Measurements from ENCODE around the gene ERCC6. TPM values are rescaled to one million over a fixed set of nuclear protein-coding genes. Genes with fewer than 3 reads are reported as not detected.

Gene ERCC6
- total RNA-seq, result 10 to 100 TPM; 16.8 to 19.4 TPM

DNA sequence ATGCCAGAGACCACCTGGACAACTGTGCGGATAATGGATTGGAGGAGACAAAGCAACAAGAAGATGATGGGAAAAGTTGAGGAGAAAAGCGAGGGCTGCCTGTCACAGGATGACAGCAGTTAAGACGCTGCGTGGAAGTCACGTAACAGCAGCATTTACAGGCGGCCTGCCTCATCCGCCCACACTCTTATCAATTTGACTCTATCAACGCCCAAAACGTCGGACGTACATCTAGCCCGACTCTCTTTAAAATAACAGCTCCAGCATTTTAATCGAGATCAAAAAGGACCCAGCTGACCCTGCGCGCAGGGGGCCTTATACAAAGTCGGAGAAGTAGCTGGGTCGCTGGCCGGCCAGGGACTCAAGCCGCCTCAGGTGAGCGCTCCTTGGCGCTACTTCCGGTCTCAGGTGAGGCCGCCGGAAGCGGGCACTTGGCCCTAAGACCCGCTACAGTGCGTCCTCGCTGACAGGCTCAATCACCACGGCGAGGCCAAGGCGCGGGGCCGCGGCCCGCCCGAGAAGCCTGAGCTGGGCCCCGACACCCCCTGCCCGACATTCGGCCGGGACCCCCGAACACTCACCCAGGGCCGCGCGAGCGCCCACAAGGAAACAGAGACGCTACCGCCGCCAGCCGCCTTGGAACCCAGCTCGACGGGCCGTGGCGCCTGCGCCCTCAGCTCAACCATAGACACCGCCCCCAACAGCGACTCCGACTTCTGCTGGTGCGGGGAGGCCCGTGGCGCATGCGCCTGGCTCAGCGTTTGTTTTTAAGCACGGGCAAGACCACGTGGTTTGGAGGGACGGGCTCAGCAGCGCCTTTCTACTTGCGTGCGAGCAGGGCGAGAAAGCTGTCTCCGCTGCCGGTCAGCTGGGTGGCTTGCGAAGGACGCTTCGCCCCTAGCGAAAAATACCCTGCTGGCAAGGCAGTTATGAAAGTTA lies at the start of gene ERCC6:
Gene ERCC6, minus strand, starts transcription at position 741 of the 939 bp plus-strand sequence.
- H3K4me1 Mint-ChIP-seq, result peaks cover 38% of the 10 kb centered on the region
- ChIA-PET CTCF (interaction anchor here (0.6 to 2.0 kb wide), 7 partner anchors 8 to 882 kb away, joined by 3 to 7 read pairs (median 4); no protein-coding TSS in a partner anchor), POLR2A (interaction anchor here (0.6 kb wide), 2 partner anchors 8 to 264 kb away, joined by 3 to 4 read pairs; no protein-coding TSS in a partner anchor)
- no peaks in the 10 kb centered on the region for H3K9me3 Mint-ChIP-seq
- H3K27ac Mint-ChIP-seq, result peak within 1 kb of the TSS; percentile 95
- peaks cover 13% of the 10 kb centered on the region for H3K27me3 Mint-ChIP-seq
- DNase-seq, result peak; percentile 97
- H3K36me3 Mint-ChIP-seq (ENCODE audit: low read depth), result peaks cover 1% of the 10 kb centered on the region
- H3K4me3 Mint-ChIP-seq, result peak within 1 kb of the TSS; percentile 87

DNA sequence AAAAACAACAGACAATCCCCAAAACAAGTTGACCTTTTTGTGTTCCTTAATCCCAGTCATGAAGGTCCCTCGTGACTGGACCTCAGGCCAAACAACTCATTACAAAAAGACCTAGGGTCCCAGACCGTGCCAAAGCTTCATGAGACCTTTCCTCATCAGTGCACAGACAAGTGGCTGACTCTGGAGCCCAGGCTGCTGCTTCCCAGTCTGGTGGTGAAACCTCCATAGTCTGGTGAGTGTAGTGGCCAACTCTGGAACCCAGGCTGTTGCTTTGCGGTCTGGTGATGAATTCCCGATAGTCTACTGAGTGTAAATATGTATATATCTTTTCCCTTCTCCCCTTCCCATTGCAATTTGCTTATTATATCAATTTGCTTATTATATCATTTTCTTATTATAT lies 49.1 kb upstream of the ERCC6 start:
- ChIA-PET CTCF (no interaction called here), POLR2A (no interaction called here)
- DNase-seq, result no peak
- peaks cover 5% of the 10 kb centered on the region for H3K9me3 Mint-ChIP-seq
- H3K4me3 Mint-ChIP-seq, result no peak overlapping the region
- peaks cover 34% of the 10 kb centered on the region for H3K27me3 Mint-ChIP-seq
- H3K4me1 Mint-ChIP-seq, result no peaks in the 10 kb centered on the region
- no peak overlapping the region for H3K27ac Mint-ChIP-seq
- H3K36me3 Mint-ChIP-seq (ENCODE audit: low read depth), result no peaks in the 10 kb centered on the region

DNA sequence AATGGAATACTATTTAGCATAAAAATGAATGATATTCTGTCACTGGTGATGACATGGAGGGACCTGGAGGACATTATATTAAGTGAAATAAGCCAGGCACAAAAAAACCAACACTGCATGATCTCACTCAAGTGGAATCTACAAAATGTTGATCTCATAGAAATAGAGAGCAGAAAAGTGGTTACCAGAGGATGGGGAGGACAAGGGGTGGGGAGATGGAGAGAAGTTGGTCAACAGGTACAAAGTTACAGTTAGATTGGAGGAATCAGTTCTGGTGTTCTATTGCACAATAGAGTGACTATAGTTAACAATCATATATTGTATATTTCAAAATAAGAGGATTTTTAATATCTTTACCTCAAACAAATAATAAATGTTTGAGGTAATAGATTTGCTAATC lies 46.5 kb upstream of the ERCC6 start:
- no peak for DNase-seq
- peaks cover 5% of the 10 kb centered on the region for H3K4me1 Mint-ChIP-seq
- H3K27me3 Mint-ChIP-seq, result peaks cover 37% of the 10 kb centered on the region
- H3K4me3 Mint-ChIP-seq, result no peak overlapping the region
- ChIA-PET POLR2A (no interaction called here), CTCF (no interaction called here)
- no peaks in the 10 kb centered on the region for H3K36me3 Mint-ChIP-seq (ENCODE audit: low read depth)
- peaks cover 5% of the 10 kb centered on the region for H3K9me3 Mint-ChIP-seq
- H3K27ac Mint-ChIP-seq, result no peak overlapping the region

DNA sequence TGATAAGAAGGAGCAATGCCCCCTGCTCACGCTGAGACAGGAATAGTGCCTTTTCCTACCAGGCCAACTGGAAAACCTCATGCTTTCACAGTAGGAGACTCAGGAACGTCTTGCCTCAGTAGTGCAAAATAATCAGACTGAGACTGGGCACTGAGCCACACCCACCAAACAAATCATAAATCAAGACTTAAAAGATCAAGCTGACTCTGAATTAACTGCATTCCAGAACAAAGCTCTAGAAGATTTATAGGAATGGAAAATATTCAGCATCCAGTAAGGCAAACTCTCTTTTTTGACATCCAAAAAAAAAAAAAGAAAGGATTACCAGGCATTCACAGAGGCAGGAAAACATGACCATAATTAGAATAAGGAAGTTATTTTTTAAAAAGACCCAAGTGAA lies 40.7 kb upstream of the ERCC6 start:
- Mint-ChIP-seq H3K9me3 (no peaks in the 10 kb centered on the region), H3K36me3 (ENCODE audit: low read depth) (no peaks in the 10 kb centered on the region), H3K27ac (no peak overlapping the region), H3K27me3 (peaks cover 26% of the 10 kb centered on the region), H3K4me3 (no peak overlapping the region), H3K4me1 (peaks cover 5% of the 10 kb centered on the region)
- POLR2A ChIA-PET, result no interaction called here
- no peak for DNase-seq
- CTCF ChIA-PET, result no interaction called here

DNA sequence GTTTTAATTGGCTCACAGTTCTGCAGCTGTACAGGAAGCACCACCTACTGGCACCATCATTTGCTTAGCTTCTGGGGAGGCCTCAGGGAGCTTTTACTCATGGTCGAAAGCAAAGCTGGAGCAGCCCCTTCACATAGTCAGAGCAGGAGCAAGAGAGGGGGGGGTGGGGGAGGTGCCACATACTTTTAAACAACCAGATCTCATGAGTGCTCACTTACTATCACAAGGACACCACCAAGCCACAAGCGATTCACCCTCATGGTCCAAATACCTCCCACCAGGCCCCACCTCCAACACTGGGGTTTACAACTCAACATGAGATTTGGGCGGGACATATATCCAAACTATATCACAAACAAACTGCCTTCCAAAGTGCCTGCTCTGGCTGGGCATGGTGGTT lies 39.5 kb upstream of the ERCC6 start:
- H3K27ac Mint-ChIP-seq, result no peak overlapping the region
- peaks cover 13% of the 10 kb centered on the region for H3K27me3 Mint-ChIP-seq
- POLR2A ChIA-PET, result no interaction called here
- H3K4me1 Mint-ChIP-seq, result peaks cover 5% of the 10 kb centered on the region
- no peak for DNase-seq
- no peaks in the 10 kb centered on the region for H3K36me3 Mint-ChIP-seq (ENCODE audit: low read depth)
- no peaks in the 10 kb centered on the region for H3K9me3 Mint-ChIP-seq
- no peak overlapping the region for H3K4me3 Mint-ChIP-seq
- CTCF ChIA-PET, result no interaction called here

DNA sequence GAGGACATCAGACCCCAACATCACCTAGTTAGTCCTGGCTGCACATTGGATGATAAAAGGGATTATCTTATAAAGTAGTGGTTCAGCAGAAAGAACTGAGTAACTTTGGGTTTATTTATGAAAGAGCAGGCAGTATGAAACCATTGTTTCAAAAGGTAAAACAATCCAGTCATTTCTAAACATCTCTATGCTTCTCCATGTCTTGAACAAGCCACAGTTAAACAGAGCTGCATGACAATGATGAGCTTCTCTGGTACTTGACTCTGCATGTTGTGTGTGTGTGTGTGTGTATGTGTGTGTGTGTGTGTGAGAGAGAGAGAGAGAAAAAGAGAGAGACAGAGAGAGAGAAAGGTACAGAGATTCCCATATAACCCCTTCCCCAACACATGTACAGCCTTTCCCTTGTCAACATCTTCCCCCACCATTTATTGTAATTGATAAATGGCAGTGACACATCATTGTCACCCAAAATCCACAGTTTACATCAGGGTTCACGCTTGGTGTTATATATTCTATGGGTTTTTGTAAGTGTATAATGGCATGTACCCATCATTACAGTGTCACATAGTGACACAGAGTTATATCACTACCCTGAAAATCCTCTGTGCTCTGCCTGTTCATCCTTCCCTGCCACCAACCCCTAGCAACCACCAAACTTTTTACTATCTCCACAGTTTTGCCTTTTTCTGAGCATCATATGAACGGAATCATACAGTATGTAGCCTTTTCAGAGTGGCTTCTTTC lies 38.4 kb upstream of the ERCC6 start:
- POLR2A ChIA-PET, result no interaction called here
- Mint-ChIP-seq H3K4me3 (no peak overlapping the region), H3K27ac (no peak overlapping the region), H3K4me1 (peaks cover 5% of the 10 kb centered on the region), H3K36me3 (ENCODE audit: low read depth) (no peaks in the 10 kb centered on the region), H3K27me3 (peaks cover 8% of the 10 kb centered on the region), H3K9me3 (no peaks in the 10 kb centered on the region)
- no peak for DNase-seq
- CTCF ChIA-PET, result no interaction called here

DNA sequence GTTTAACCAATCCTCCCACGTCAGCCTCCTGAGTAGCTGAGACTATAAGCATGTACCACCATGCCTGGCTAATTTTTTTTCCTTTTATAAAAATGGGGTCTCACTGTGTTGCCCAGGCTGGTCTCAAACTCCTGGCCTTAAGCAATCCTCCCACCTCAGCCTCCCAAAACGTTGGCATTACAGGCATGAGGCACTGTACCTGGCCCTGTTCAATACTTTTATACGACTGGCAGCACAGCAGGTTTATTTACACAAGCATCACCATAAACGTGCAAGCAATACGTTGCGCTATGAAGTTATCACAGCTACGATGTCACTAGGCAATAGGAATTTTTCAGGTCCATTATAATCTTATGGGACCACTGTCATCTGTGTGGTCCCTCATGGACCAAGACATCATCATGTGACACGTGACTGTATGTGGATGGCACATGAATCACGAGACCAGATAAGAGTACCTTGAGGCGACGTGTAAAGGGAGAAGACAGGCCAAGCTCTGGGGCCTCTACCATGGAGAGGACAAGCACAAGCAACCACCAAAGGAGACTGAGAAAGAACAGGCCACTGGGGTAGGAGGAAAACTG lies 36.7 kb upstream of the ERCC6 start:
- Mint-ChIP-seq H3K4me1 (peaks cover 1% of the 10 kb centered on the region), H3K27me3 (peaks cover 4% of the 10 kb centered on the region), H3K9me3 (no peaks in the 10 kb centered on the region), H3K4me3 (no peak overlapping the region), H3K27ac (no peak overlapping the region), H3K36me3 (ENCODE audit: low read depth) (no peaks in the 10 kb centered on the region)
- POLR2A ChIA-PET, result no interaction called here
- CTCF ChIA-PET, result interaction anchor here (0.7 kb wide), 1 partner anchor 1474 kb away, joined by 3 read pairs; no protein-coding TSS in a partner anchor
- DNase-seq, result no peak

DNA sequence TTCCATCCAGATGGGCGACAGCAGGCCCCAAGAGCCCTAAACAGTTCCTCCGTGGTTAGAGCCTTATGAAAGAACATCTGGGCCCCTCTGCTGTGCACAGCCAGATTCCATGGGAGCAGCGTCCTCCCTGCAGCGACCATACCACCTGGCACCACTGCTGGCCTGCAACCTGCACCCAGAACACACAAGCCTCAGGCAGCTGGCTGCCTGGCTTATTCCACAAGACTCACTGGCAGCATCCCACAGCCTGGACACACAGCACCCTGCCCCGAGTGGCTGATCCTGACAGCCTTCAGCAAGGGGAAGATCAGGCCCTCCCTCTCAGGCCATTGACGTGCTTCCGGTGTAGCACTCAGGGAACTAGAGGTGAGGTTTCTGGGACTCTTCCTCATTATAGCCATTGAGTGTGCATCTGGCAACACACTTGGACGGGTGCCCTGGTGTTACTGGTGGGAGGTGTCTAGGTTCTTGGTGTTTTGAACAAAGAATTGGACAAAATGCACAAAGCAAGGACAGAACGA lies 33.7 kb upstream of the ERCC6 start:
- DNase-seq, result no peak
- ChIA-PET CTCF (no interaction called here), POLR2A (no interaction called here)
- Mint-ChIP-seq H3K27me3 (peaks cover 7% of the 10 kb centered on the region), H3K27ac (no peak overlapping the region), H3K4me3 (no peak overlapping the region), H3K9me3 (peaks cover 2% of the 10 kb centered on the region), H3K4me1 (peaks cover 3% of the 10 kb centered on the region), H3K36me3 (ENCODE audit: low read depth) (no peaks in the 10 kb centered on the region)

DNA sequence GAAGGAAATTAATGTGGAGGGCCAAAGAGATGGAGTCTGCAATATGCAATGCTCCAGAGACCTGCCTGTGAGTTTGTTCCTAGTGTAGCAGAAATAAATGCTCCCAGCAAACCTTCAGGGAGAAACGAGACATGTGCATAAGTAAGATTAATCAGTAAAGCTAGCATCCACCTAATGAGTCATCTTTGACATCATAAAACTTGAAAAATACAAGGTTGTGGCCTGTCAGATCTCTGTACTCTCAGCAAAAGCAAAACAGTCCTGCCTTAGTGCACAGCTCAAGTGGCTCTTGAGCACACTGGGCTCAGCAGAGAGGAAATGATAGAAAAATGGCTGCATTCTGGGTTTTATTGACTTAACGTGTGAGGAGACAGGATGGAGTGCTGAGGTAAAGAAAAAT lies 32.5 kb upstream of the ERCC6 start:
- Mint-ChIP-seq H3K4me3 (no peak overlapping the region), H3K27me3 (peaks cover 13% of the 10 kb centered on the region), H3K4me1 (peaks cover 3% of the 10 kb centered on the region), H3K9me3 (peaks cover 2% of the 10 kb centered on the region), H3K36me3 (ENCODE audit: low read depth) (no peaks in the 10 kb centered on the region), H3K27ac (no peak overlapping the region)
- CTCF ChIA-PET, result no interaction called here
- POLR2A ChIA-PET, result no interaction called here
- no peak for DNase-seq

DNA sequence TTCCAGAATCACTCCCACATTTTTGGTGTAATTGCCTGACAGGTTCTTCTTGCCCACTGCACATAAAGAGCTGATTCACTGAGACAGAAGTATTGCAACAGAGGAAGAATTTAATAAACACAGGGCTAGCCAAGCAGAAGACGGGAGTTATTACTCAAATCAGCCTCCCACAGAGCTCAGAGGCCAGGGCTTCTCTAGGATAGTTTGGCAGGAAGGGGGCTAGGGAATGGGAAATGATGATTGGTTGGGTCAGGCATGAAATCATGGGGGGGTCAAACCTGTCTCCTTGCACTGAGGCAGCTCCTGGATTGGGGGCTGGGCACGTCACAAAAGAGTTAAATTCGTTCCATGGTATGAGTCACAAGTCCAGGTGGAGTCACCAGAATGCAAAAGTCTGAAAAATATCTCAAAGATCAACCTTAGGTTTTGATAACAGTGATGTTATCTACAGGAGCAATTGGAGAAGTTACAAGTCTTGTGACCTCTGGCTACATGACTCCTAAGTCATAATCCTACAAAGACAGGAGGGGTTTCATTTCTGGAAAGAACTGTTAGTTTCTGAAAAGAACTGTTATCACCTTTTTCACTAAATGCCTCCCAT lies 30.2 kb upstream of the ERCC6 start:
- no peak overlapping the region for H3K4me3 Mint-ChIP-seq
- H3K9me3 Mint-ChIP-seq, result peaks cover 2% of the 10 kb centered on the region
- peaks cover 3% of the 10 kb centered on the region for H3K4me1 Mint-ChIP-seq
- H3K27ac Mint-ChIP-seq, result no peak overlapping the region
- no peak for DNase-seq
- H3K36me3 Mint-ChIP-seq (ENCODE audit: low read depth), result no peaks in the 10 kb centered on the region
- ChIA-PET POLR2A (no interaction called here), CTCF (no interaction called here)
- H3K27me3 Mint-ChIP-seq, result peaks cover 15% of the 10 kb centered on the region

DNA sequence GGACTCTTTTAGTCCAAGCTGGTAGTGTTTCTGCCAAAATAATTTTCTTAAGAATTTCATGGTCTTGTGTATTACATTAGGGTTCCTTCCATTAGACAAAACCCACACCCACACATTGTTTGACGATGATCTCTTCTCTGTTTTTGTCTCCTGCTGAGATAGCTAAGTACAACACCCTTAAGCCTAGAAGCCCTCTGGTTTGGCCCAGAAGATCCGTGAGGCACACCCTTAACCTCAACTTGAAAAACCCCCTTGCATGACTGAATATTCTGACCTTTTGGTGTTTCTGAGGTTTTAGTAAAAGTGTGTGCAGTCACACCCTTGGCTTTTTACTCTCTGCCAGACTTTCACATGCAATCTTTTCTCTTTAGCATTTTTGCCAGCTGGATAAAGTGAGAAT lies 29.3 kb upstream of the ERCC6 start:
- peaks cover 2% of the 10 kb centered on the region for H3K9me3 Mint-ChIP-seq

DNA sequence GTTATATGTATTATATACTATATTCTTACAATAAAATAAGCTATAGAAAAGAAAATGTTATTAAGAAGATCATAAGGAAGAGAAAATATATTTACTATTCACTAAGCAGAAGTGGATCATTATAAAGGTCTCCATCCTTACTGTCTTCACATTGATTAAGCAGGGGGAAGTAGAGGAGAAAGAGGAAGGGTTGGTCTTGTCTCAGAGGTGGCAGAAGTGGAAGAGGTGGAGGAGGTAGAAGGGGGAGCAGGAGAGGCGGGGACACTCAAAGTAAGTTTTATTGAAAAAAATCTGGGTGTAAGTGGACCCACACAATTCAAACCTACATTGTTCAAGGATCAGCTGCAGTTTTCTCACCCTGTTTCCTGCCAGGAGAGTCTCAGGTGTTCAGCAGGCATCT lies 28.9 kb upstream of the ERCC6 start:
- Mint-ChIP-seq H3K27me3 (peaks cover 15% of the 10 kb centered on the region), H3K4me1 (peaks cover 3% of the 10 kb centered on the region), H3K27ac (no peak overlapping the region), H3K4me3 (no peak overlapping the region), H3K36me3 (ENCODE audit: low read depth) (no peaks in the 10 kb centered on the region), H3K9me3 (peaks cover 2% of the 10 kb centered on the region)
- DNase-seq, result no peak
- ChIA-PET POLR2A (no interaction called here), CTCF (no interaction called here)

More for the DNA sequence above, 29.3 kb upstream of the ERCC6 start:
- POLR2A ChIA-PET, result no interaction called here
- DNase-seq, result no peak
- no peak overlapping the region for H3K27ac Mint-ChIP-seq
- peaks cover 3% of the 10 kb centered on the region for H3K4me1 Mint-ChIP-seq
- CTCF ChIA-PET, result no interaction called here
- H3K27me3 Mint-ChIP-seq, result peaks cover 15% of the 10 kb centered on the region
- no peak overlapping the region for H3K4me3 Mint-ChIP-seq
- no peaks in the 10 kb centered on the region for H3K36me3 Mint-ChIP-seq (ENCODE audit: low read depth)

Measured in activated CD4-positive, alpha-beta T cell treated with anti-CD3 and anti-CD28 coated beads, Interleukin-2, amount 10 ng/mL, durations not matched to agents 7 days and 5 days (primary cell).